HepG2 (cell line): ENCODE measurements around the gene HRC. TPM values are rescaled to one million over a fixed set of nuclear protein-coding genes. Genes with fewer than 3 reads are reported as not detected.

Experiments
- ASH2L ChIP-seq: fragments of 300-600, 200-600 bp; sonication (generic); IDR thresholded peaks from 2 replicates; pipeline ENCODE4 v1.7.0; 2017; ENCODE audit warnings: low read depth, mild to moderate bottlenecking, moderate library complexity, mixed read lengths, low read length; ENCODE audit not compliant: insufficient read length
- ATF7-NPFF ChIP-seq: sonication (generic); formaldehyde crosslinking; IDR thresholded peaks from 2 replicates; pipeline ENCODE4 v1.8.1; 2023; ENCODE audit warnings: mild to moderate bottlenecking, low read depth, missing genetic modification reagents, moderate library complexity
- ATM ChIP-seq: fragments of 450-650 bp; IDR thresholded peaks from 2 replicates; pipeline ENCODE4 v1.7.1; 2017; ENCODE audit warnings: mild to moderate bottlenecking, borderline replicate concordance
- FOXA1 ChIP-seq, 2 experiments: fragments of 450-650 bp in 1 of 2; sonication (generic) in 1 of 2; formaldehyde crosslinking in 1 of 2; IDR thresholded peaks; 2 replicates each; pipeline versions ENCODE4 v1.4.0 to v1.6.1; 2016 to 2020; ENCODE audit warnings: missing genetic modification reagents in 1 of 2
- GATAD1 ChIP-seq: IDR thresholded peaks from 2 replicates; pipeline ENCODE4 v1.6.1; 2016; ENCODE audit warnings: missing genetic modification reagents, missing compliant biosample characterization
- GTF2F1 ChIP-seq: fragments of 150-350 bp; IDR thresholded peaks from 2 replicates; pipeline ENCODE4 v1.6.1; 2014; ENCODE audit warnings: low read length
- HNF4A ChIP-seq: sonication (generic); formaldehyde crosslinking; IDR thresholded peaks from 2 replicates; pipeline ENCODE4 v1.4.0; 2020; ENCODE audit warnings: missing genetic modification reagents
- JARID2 ChIP-seq: sonication (generic); formaldehyde crosslinking; IDR thresholded peaks from 2 replicates; pipeline ENCODE4 v1.8.1; 2023; ENCODE audit warnings: missing genetic modification reagents, inconsistent platforms; ENCODE audit not compliant: insufficient replicate concordance
- MAF1 ChIP-seq: sonication (generic); formaldehyde crosslinking; IDR thresholded peaks from 2 replicates; pipeline ENCODE4 v1.5.0; 2020; ENCODE audit warnings: missing genetic modification reagents, borderline replicate concordance
- NAIF1 ChIP-seq: sonication (generic); formaldehyde crosslinking; IDR thresholded peaks from 2 replicates; pipeline ENCODE4 v1.5.0; 2020; ENCODE audit warnings: mild to moderate bottlenecking, missing genetic modification reagents, borderline replicate concordance
- NCOA1 ChIP-seq: sonication (generic); formaldehyde crosslinking; IDR thresholded peaks from 2 replicates; pipeline ENCODE4 v1.9.0; 2021; ENCODE audit warnings: missing genetic modification reagents
- NFIC ChIP-seq: IDR thresholded peaks from 2 replicates; pipeline ENCODE4 v1.6.1; 2012; ENCODE audit warnings: mild to moderate bottlenecking, low read length, inconsistent platforms
- STAG1 ChIP-seq: sonication (generic); formaldehyde crosslinking; IDR thresholded peaks from 2 replicates; pipeline ENCODE4 v1.4.0; 2020; ENCODE audit warnings: missing genetic modification reagents
- TCF12 ChIP-seq, 2 experiments: fragments of 450-650 bp in 1 of 2; sonication (generic) in 1 of 2; formaldehyde crosslinking in 1 of 2; IDR thresholded peaks; 2 replicates each; pipeline versions ENCODE4 v1.6.1 to v1.8.0; 2017 to 2022; ENCODE audit warnings: antibody characterized with exemption in 1 of 2, mild to moderate bottlenecking in 1 of 2, missing genetic modification reagents in 1 of 2, moderate library complexity in 1 of 2
- ZNF414 ChIP-seq: sonication (generic); formaldehyde crosslinking; IDR thresholded peaks from 2 replicates; pipeline ENCODE4 v1.5.0; 2020; ENCODE audit warnings: missing genetic modification reagents
- ZNF567 ChIP-seq: sonication (generic); formaldehyde crosslinking; IDR thresholded peaks from 2 replicates; pipeline ENCODE4 v1.8.1; 2023; ENCODE audit warnings: mild to moderate bottlenecking, missing genetic modification reagents, borderline replicate concordance
- ZNF569 ChIP-seq: sonication (generic); formaldehyde crosslinking; IDR thresholded peaks from 2 replicates; pipeline ENCODE4 v1.5.0; 2020; ENCODE audit warnings: mild to moderate bottlenecking, missing genetic modification reagents, moderate library complexity, borderline replicate concordance
- ZNF776 ChIP-seq: sonication (generic); formaldehyde crosslinking; IDR thresholded peaks from 2 replicates; pipeline ENCODE4 v1.4.0; 2020; ENCODE audit warnings: mild to moderate bottlenecking, missing genetic modification reagents
- ZSCAN29 ChIP-seq: sonication (generic); formaldehyde crosslinking; conservative IDR thresholded peaks from 2 replicates; pipeline ENCODE4 v1.4.0; 2020; ENCODE audit warnings: mild to moderate bottlenecking, missing genetic modification reagents
- polyA plus RNA-seq, 8 experiments: library from polyadenylated mRNA; depleted of rRNA in 3 of 8; stranded (reverse) in 7 of 8; unstranded in 1 of 8; fragments of >200 nt; fragmentation: Illumina TruSeq in 4 of 8; extraction: Trizol in 4 of 8; gene quantifications; 2 replicates each; pipeline versions ENCODE4 v1.2.1 to v1.2.3, GENCODE V29; 2011 to 2016; ENCODE audit warnings: low read depth in 4 of 8, missing spikeins in 1 of 8, mixed read lengths in 1 of 8; ENCODE audit not compliant: insufficient read depth in 1 of 8
- total RNA-seq, 5 experiments: library from RNA; depleted of rRNA; stranded (reverse); fragments of >200 nt; fragmentation: Illumina TruSeq; extraction: Trizol; gene quantifications; 2 replicates each; pipeline ENCODE4 v1.2.3, GENCODE V29; 2016; ENCODE audit warnings: low read depth in 1 of 5
- TF ChIP-seq, protein P1 (sequence below): sonication (generic); formaldehyde crosslinking; IDR thresholded peaks from 2 replicates; pipeline ENCODE4 v1.4.0; 2020; ENCODE audit warnings: mild to moderate bottlenecking, missing genetic modification reagents

Gene HRC
- total and polyA plus RNA-seq, 2 of the 13 experiments (the other 11 are each of a cell fraction or from before 2014, with no cell fraction given), result 3.6 to 15.4 TPM

- TF ChIP-seq, protein P1, sequence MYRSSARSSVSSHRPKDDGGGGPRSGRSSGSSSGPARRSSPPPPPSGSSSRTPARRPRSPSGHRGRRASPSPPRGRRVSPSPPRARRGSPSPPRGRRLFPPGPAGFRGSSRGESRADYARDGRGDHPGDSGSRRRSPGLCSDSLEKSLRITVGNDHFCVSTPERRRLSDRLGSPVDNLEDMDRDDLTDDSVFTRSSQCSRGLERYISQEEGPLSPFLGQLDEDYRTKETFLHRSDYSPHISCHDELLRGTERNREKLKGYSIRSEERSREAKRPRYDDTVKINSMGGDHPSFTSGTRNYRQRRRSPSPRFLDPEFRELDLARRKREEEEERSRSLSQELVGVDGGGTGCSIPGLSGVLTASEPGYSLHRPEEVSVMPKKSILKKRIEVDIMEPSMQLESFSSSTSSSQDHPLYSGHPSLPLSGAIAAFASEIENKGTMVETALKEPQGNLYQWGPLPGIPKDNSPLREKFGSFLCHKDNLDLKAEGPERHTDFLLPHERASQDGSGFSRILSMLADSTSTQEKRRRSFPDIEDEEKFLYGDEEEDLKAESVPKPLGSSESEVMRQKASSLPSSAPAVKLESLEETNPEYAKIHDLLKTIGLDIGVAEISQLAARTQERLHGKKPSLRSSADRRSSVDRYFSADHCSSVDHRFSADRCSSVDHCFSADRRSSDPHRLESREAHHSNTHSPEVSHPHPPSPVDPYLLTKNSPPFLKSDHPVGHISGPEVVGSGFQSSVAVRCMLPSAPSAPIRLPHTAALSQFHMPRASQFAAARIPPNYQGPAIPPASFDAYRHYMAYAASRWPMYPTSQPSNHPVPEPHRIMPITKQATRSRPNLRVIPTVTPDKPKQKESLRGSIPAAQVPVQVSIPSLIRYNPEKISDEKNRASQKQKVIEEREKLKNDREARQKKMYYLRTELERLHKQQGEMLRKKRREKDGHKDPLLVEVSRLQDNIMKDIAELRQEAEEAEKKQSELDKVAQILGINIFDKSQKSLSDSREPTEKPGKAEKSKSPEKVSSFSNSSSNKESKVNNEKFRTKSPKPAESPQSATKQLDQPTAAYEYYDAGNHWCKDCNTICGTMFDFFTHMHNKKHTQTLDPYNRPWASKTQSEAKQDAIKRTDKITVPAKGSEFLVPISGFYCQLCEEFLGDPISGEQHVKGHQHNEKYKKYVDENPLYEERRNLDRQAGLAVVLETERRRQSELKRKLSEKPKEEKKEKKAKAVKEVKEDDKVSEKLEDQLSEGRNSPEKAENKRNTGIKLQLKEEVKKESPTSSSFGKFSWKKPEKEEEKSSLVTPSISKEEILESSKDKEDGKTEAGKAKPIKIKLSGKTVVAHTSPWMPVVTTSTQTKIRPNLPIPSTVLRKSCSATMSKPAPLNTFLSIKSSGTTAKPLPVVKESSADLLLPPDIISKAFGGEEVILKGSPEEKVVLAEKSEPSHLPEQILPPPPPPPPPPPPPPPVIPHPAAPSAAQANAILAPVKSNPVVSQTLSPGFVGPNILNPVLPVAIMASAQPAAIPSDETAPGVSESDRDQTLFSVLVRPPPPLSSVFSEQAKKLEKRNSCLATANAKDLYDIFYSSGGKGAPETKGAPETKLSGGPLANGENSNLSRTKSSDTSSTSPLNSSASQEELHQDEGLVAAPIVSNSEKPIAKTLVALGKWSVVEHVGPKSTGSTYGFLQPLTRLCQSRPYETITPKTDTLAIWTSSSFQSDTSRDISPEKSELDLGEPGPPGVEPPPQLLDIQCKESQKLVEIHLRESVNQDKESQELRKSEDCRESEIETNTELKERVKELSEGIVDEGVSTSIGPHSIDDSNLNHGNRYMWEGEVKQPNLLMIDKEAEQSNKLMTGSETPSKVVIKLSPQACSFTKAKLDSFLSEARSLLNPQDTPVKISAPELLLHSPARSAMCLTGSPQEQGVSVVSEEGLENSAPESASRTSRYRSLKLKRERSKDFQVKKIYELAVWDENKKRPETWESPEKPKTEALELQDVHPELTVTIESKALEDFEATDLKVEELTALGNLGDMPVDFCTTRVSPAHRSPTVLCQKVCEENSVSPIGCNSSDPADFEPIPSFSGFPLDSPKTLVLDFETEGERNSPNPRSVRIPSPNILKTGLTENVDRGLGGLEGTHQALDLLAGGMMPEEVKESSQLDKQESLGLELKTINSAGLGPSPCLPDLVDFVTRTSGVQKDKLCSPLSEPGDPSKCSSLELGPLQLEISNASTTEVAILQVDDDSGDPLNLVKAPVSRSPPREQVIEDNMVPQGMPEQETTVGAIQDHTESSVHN (CRISPR knock-in tag), result no peak
- TF ChIP-seq STAG1 (CRISPR knock-in tag) (no peak), HNF4A (CRISPR knock-in tag) (no peak), ZNF569 (CRISPR knock-in tag) (no peak), GATAD1 (CRISPR knock-in tag) (no peak), NCOA1 (CRISPR knock-in tag) (no peak), MAF1 (CRISPR knock-in tag) (no peak), NFIC (no peak), FOXA1 (IDR thresholded peaks at IDR 0.05) (no peak), FOXA1 (CRISPR knock-in tag; IDR thresholded peaks at IDR 0.05) (no peak), ZNF414 (CRISPR knock-in tag) (no peak), ATM (no peak), ZNF567 (no peak), ZSCAN29 (no peak), JARID2 (CRISPR knock-in tag) (no peak), GTF2F1 (no peak), NAIF1 (no peak), TCF12 (IDR thresholded peaks at IDR 0.05) (no peak), TCF12 (CRISPR knock-in tag; IDR thresholded peaks at IDR 0.05) (no peak), ATF7-NPFF (0 out of 2 replicates have a peak, but pooled peaks have one; percentile 11), ZNF776 (peak; percentile 20; the same call in 1 of the 2 replicates), ASH2L (no peak)
Observed at GRCh38 chr19:49114630-49115363, 40.4 kb downstream of the HRC start (continued).
